ENCODE results near the gene BMP7. TPM values are rescaled to one million over a fixed set of nuclear protein-coding genes. Genes with fewer than 3 reads are reported as not detected.

BMP7 gene
- total and polyA plus RNA-seq, 7 donors: under 0.01 to 5.4 (median 2.5) TPM

GRCh38 chr20:57231951-57232428 is 34.5 kb downstream of the BMP7 start:
- H3K4me1 ChIP-seq: no peaks in the 10 kb centered on the region
- intact Hi-C loops (cut with DNase I): no loop called here
- TF ChIP-seq EP300 (IDR thresholded peaks at IDR 0.05): no peak
- no peak for TF ChIP-seq POLR2A (IDR thresholded peaks at IDR 0.05)
- no peak for TF ChIP-seq POLR2AphosphoS5 (IDR thresholded peaks at IDR 0.05)
- TF ChIP-seq CTCF (IDR thresholded peaks at IDR 0.05): no peak
- DNase-seq: no peak
- no peak overlapping the region for H3K27ac ChIP-seq
- 89 to 94% methylated on average over 2 of the region's 2 CpGs for WGBS, 2 donors
- H3K27me3 ChIP-seq: peaks cover 0 to 21% (median 0%) of the 10 kb centered on the region in 3 donors
- H3K9me3 ChIP-seq: no peaks in the 10 kb centered on the region
- no peak overlapping the region for H3K4me3 ChIP-seq
- H3K36me3 ChIP-seq: no peaks in the 10 kb centered on the region

- Histone ChIP-seq H3K9me3 (no peaks in the 10 kb centered on the region), H3K27me3 (peaks cover 0 to 13% (median 0%) of the 10 kb centered on the region in 3 donors), H3K4me1 (no peaks in the 10 kb centered on the region), H3K36me3 (no peaks in the 10 kb centered on the region), H3K27ac (no peak overlapping the region), H3K4me3 (no peak overlapping the region)
- intact Hi-C loops (cut with DNase I): no loop called here
- no peak for TF ChIP-seq CTCF (IDR thresholded peaks at IDR 0.05)
- no peak for DNase-seq
- WGBS, 2 donors: 66 to 68% methylated on average over 8 of the region's 8 CpGs
These were observed 35.3 kb downstream of the BMP7 start for GRCh38 chr20:57231161-57231560.

GRCh38 chr20:57230247-57230646 is 36.2 kb downstream of the BMP7 start:
- no peak for DNase-seq
- intact Hi-C loops (cut with DNase I): no loop called here
- Histone ChIP-seq H3K4me1 (no peaks in the 10 kb centered on the region), H3K36me3 (no peaks in the 10 kb centered on the region), H3K4me3 (no peak overlapping the region), H3K27me3 (peaks cover 0 to 3% (median 0%) of the 10 kb centered on the region in 3 donors), H3K9me3 (no peaks in the 10 kb centered on the region), H3K27ac (no peak overlapping the region)
- WGBS, 2 donors: 85 to 89% methylated on average over 8 of the region's 8 CpGs
- no peak for TF ChIP-seq POLR2AphosphoS5 (IDR thresholded peaks at IDR 0.05)
- no peak for TF ChIP-seq POLR2A (IDR thresholded peaks at IDR 0.05)
- no peak for TF ChIP-seq CTCF (IDR thresholded peaks at IDR 0.05)
- no peak for TF ChIP-seq EP300 (IDR thresholded peaks at IDR 0.05)

- Histone ChIP-seq H3K9me3 (no peaks in the 10 kb centered on the region), H3K4me1 (no peaks in the 10 kb centered on the region), H3K36me3 (no peaks in the 10 kb centered on the region), H3K27me3 (no peaks in the 10 kb centered on the region), H3K27ac (no peak overlapping the region), H3K4me3 (no peak overlapping the region)
- intact Hi-C loops (cut with DNase I): no loop called here
- DNase-seq: no peak
- WGBS, 2 donors: 44 to 49% methylated on average over 4 of the region's 4 CpGs
- TF ChIP-seq CTCF (IDR thresholded peaks at IDR 0.05) (no peak), POLR2AphosphoS5 (IDR thresholded peaks at IDR 0.05) (no peak), EP300 (IDR thresholded peaks at IDR 0.05) (no peak), POLR2A (IDR thresholded peaks at IDR 0.05) (no peak)
These were observed 37.0 kb downstream of the BMP7 start for GRCh38 chr20:57229490-57229889.

GRCh38 chr20:57225830-57226229 is 40.6 kb downstream of the BMP7 start:
- Histone ChIP-seq H3K4me1 (no peaks in the 10 kb centered on the region), H3K36me3 (no peaks in the 10 kb centered on the region), H3K27me3 (no peaks in the 10 kb centered on the region), H3K9me3 (no peaks in the 10 kb centered on the region), H3K4me3 (no peak overlapping the region), H3K27ac (no peak overlapping the region)
- DNase-seq: no peak
- intact Hi-C loops (cut with DNase I): no loop called here
- WGBS, 2 donors: 69 to 82% methylated on average over 7 of the region's 7 CpGs
- TF ChIP-seq POLR2A (IDR thresholded peaks at IDR 0.05) (no peak), POLR2AphosphoS5 (IDR thresholded peaks at IDR 0.05) (no peak), CTCF (IDR thresholded peaks at IDR 0.05) (no peak), EP300 (IDR thresholded peaks at IDR 0.05) (no peak)

Data from sigmoid colon (tissue), 7 donors.